NCI-H446 treated with DMSO at 0.1 percent for 48 hours (cell line): ENCODE results near the gene CCDC93.

Experiments used
- DNase-seq: peaks from one replicate; lab custom pipeline; 2025; lab: John Stamatoyannopoulos, UW

The CCDC93 gene

GRCh38 chr2:117917223-117917917 is 96.5 kb downstream of the CCDC93 start:
- no peak for DNase-seq

GRCh38 chr2:117902933-117903332 is 110.9 kb downstream of the CCDC93 start:
- DNase-seq = no peak

GRCh38 chr2:117888897-117889296 is 125.0 kb downstream of the CCDC93 start:
- no peak for DNase-seq

- DNase-seq = no peak
These were observed 128.6 kb downstream of the CCDC93 start for GRCh38 chr2:117885308-117885707.

GRCh38 chr2:117879003-117879402 is 134.9 kb downstream of the CCDC93 start:
- DNase-seq = no peak

GRCh38 chr2:117875786-117876185 is 138.1 kb downstream of the CCDC93 start:
- no peak for DNase-seq
